ENCODE data around the gene CAMK1D. TPM values are rescaled to one million over a fixed set of nuclear protein-coding genes. Genes with fewer than 3 reads are reported as not detected.

The CAMK1D gene
- total and polyA plus RNA-seq, 2 donors (not counting 3 experiments of a cell fraction or from before 2014, with no cell fraction given): 0.37 to 4.2 TPM

- H3K4me1 ChIP-seq (ENCODE audit: control insufficient read depth, extremely low read depth, insufficient read depth, low read length): no peaks in the 10 kb centered on the region
- POLR2A ChIA-PET: no interaction called here
- dilution Hi-C loops (cut with MboI; ENCODE audit: extremely low pct_ligation_motif_present, low sequenced_read_pairs): no loop called here
- no peak overlapping the region for H3K4me2 ChIP-seq (ENCODE audit: insufficient read depth, low read length)
- no peaks in the 10 kb centered on the region for H3K36me3 ChIP-seq (ENCODE audit: control insufficient read depth in 2 of 2, extremely low read depth in 1 of 2, insufficient read depth in 2 of 2, low read length in 2 of 2)
- H3K9me3 ChIP-seq (replicated peaks; ENCODE audit: control insufficient read depth, insufficient read depth, low read length): no peaks in the 10 kb centered on the region
- H3K27ac ChIP-seq (ENCODE audit: insufficient read depth, low read depth, low read length): no peak overlapping the region
- no peak overlapping the region for H3K4me3 ChIP-seq (replicated peaks in 1 of 3; ENCODE audit: insufficient read depth in 1 of 3, low read depth in 1 of 3, low read length in 3 of 3)
- TF ChIP-seq FOS (IDR thresholded peaks at IDR 0.05; ENCODE audit: borderline replicate concordance, insufficient read depth, low read length): no peak
- TF ChIP-seq MYC (IDR thresholded peaks at IDR 0.05; ENCODE audit: low read depth, low read length): no peak
- no peak for TF ChIP-seq MAX (IDR thresholded peaks at IDR 0.05; ENCODE audit: insufficient read depth, insufficient read length)
- no peak for TF ChIP-seq GATA2 (IDR thresholded peaks at IDR 0.05; ENCODE audit: insufficient read depth, insufficient read length, low read depth, low read length)
- no peak for TF ChIP-seq JUN (IDR thresholded peaks at IDR 0.05; ENCODE audit: borderline replicate concordance, insufficient read depth, insufficient read length, low read depth)
- TF ChIP-seq EZH2 (IDR thresholded peaks at IDR 0.05; ENCODE audit: borderline replicate concordance, low read depth, low read length, severe bottlenecking): no peak
- TF ChIP-seq POLR2AphosphoS5 (IDR thresholded peaks at IDR 0.05; ENCODE audit: insufficient read depth, low read depth, low read length): no peak
- no peak for TF ChIP-seq POLR2A (IDR thresholded peaks at IDR 0.05; ENCODE audit: low read depth, low read length)
- TF ChIP-seq CTCF (IDR thresholded peaks at IDR 0.05; ENCODE audit: extremely low read depth in 1 of 2, insufficient read depth in 1 of 2, low read depth in 1 of 2, low read length in 2 of 2): no peak
- H3K9me1 ChIP-seq (replicated peaks; ENCODE audit: control insufficient read depth, extremely low read depth, insufficient read depth, low read length): no peaks in the 10 kb centered on the region
- H3K79me2 ChIP-seq (ENCODE audit: control insufficient read depth, insufficient read depth, low read length): no peaks in the 10 kb centered on the region
- FAIRE-seq: no peak
- CTCF ChIA-PET: no interaction called here
- no TSS peak for BruUV-seq (replicated peaks)
- H4K20me1 ChIP-seq (replicated peaks; ENCODE audit: control insufficient read depth, extremely low read depth, insufficient read depth, low read length): no peaks in the 10 kb centered on the region
- DNase-seq (ENCODE audit: low read depth, low spot score): no peak
- H3K9ac ChIP-seq (replicated peaks; ENCODE audit: extremely low read depth, insufficient read depth, low read length): no peak overlapping the region
- no peaks in the 10 kb centered on the region for H3K27me3 ChIP-seq (ENCODE audit: control insufficient read depth in 2 of 2, insufficient read depth in 2 of 2, low read length in 2 of 2)
- no peak overlapping the region for H2AFZ ChIP-seq (ENCODE audit: low read depth, low read length)
- intact Hi-C loops (cut with micrococcal nuclease): no loop called here
Observed at GRCh38 chr10:12633776-12634620, 284.7 kb downstream of the CAMK1D start.

All from endothelial cell of umbilical vein (primary cell).